ENCODE measurements around the gene BACE1.
"Not testable (repeated sequence)": the region's sequence is repeated elsewhere in the genome, so short reads cannot be mapped to it uniquely, and the experiment has no call there.

Gene BACE1

GRCh38 chr11:117272175-117272574, 43.9 kb downstream of the BACE1 start:
- DNase-seq, result not testable (repeated sequence)

- DNase-seq, result no peak
Observed at GRCh38 chr11:117271208-117271607, 44.8 kb downstream of the BACE1 start.

- DNase-seq, result no peak
Observed at GRCh38 chr11:117269856-117270255, 46.2 kb downstream of the BACE1 start.

GRCh38 chr11:117265745-117266144, 50.3 kb downstream of the BACE1 start:
- DNase-seq, result no peak

DNA sequence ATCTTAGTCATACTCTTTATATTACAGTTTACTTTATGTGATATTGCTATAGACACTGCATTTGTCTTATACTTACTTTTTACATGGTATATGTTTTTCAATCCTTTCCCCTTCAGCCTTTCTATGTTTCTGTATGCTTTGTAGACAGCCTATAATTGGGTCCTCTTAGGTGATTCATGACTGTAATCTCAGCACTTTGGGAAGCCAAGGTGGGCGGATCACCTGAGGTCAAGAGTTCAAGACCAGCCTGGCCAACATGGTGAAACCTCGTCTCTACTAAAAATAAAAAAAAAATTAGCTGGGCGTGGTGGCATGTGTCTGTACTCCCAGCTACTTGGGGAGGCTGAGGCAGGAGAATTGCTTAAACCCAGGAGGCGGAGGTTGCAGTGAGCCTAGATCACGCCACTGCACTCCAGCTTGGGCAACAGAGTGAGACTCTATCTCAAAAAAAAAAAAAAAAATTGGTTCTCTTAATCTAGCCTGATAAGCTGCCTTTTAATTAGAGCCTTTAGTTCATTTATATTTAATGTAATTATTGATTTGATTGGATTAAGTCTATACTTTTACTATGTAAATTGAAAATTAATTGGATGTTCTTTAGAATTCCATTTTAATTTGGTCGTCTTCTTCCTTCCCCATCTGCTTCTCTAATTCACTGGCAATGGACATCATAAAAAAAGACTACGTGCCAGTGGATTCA, 51.3 kb downstream of the BACE1 start:
- DNase-seq, result not testable (repeated sequence)

DNA sequence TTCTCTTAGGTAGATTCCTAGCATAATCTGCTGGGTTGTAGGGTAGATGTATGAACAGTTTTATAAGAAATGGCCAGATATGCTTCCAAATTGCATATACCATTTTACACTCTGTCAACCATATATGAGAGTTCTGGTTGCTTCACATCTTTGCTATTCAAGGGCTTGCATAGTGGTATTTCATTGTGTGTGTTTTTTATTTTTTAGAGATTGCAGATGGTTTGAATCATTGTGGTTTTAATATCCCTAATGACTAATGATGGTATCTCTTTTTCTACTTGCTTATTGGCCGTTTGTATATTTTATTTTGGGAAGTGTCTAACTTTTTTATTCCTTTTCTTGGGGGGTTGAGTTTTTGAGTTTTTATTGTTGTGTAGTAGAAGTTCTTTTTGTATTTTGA, 56.6 kb downstream of the BACE1 start:
- DNase-seq, result no peak

GRCh38 chr11:117258576-117258975, 57.5 kb downstream of the BACE1 start:
- DNase-seq, result no peak

- no peak for DNase-seq
Observed at GRCh38 chr11:117256573-117256972, 59.5 kb downstream of the BACE1 start.

DNA sequence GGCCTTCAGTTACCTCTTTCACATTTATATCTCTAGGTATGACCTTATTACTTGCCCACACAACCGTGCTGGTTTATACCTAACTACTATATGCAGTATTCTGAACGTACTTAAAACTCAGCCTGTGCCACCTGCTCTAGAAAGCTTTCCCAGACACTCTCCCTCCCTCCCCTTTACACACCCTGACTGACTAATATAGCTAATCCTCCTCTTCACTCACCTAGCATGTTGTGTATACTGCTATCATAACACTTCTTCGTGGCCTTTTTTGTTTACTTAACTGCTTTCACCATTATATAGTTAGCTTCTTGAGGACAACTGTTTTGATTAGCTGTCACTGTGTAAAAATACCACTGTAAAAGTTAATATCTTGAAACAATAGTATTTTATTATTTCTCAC, 60.1 kb downstream of the BACE1 start:
- DNase-seq, result no peak

DNA sequence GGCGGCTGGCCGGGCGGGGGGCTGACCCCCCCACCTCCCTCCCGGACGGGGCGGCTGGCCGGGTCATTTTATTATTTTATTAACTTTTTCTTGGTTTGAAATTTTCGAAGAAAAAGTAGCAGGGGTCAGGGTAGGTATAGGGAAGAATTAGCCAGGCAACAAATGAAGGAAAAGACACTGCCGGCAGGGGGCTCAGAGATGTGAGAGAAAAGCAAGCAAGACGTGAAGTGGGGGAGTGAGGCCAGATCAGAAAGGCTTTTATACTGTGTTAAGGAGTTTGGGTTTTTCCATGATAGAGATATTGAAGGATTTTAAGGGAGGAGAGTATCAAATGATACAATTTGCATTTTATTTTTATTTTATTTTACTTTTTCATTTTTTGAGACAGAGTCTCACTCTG, 64.5 kb downstream of the BACE1 start:
- no peak for DNase-seq

- DNase-seq, result no peak
Observed at GRCh38 chr11:117249571-117249970, 66.5 kb downstream of the BACE1 start.

GRCh38 chr11:117248341-117248740, 67.7 kb downstream of the BACE1 start:
- DNase-seq, result no peak

- DNase-seq, result no peak
Observed at GRCh38 chr11:117239295-117239694, 76.8 kb downstream of the BACE1 start.

GRCh38 chr11:117238221-117238620, 77.8 kb downstream of the BACE1 start:
- DNase-seq, result no peak
